GM19099 (cell line): ENCODE data around the gene COL4A2.

Experiments
- POLR2A ChIP-seq: IDR thresholded peaks from 3 replicates; pipeline ENCODE4 v1.6.1; 2011; ENCODE audit warnings: low read depth; ENCODE audit not compliant: insufficient read length; ENCODE audit errors: extremely low read depth

The COL4A2 gene

DNA sequence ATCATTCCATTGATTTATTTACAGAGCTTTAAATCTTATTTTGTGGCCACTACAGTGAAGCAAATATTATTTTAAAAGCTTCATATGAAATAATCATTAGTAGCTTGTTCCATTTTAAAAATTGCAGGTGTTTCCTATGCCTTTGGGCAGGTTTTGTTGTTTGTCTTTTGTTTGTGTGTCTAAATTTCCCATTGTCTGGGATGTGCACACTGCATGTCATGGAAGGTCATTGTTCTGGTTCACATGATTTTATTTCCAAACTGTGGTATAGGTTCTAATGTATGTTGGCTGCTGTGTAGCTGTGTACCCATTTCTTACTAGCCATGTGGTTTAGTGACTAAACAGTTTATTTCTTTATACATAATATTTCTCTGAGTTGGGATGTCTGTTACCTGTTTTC is 65.6 kb downstream of the COL4A2 start:
- TF ChIP-seq POLR2A = no peak

DNA sequence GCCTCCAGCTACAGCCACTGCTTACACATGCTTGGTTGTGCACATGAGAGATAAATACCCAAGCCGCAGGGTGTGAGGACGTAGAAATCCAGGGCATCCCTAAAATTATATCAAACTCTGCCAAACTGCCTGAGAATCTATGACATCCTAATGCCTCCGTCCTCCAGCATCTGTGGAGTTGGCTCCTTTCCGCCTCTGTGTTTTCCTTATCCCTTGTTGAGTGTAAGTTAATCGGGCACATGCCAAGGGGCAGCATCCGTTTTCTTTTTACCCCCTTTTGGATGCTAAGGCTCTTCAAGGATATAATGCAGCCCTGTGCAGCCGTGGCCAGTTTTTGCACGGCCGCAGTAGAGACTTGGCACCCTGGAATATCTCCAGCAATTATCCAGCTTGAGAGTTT is 66.5 kb downstream of the COL4A2 start:
- TF ChIP-seq POLR2A = no peak

DNA sequence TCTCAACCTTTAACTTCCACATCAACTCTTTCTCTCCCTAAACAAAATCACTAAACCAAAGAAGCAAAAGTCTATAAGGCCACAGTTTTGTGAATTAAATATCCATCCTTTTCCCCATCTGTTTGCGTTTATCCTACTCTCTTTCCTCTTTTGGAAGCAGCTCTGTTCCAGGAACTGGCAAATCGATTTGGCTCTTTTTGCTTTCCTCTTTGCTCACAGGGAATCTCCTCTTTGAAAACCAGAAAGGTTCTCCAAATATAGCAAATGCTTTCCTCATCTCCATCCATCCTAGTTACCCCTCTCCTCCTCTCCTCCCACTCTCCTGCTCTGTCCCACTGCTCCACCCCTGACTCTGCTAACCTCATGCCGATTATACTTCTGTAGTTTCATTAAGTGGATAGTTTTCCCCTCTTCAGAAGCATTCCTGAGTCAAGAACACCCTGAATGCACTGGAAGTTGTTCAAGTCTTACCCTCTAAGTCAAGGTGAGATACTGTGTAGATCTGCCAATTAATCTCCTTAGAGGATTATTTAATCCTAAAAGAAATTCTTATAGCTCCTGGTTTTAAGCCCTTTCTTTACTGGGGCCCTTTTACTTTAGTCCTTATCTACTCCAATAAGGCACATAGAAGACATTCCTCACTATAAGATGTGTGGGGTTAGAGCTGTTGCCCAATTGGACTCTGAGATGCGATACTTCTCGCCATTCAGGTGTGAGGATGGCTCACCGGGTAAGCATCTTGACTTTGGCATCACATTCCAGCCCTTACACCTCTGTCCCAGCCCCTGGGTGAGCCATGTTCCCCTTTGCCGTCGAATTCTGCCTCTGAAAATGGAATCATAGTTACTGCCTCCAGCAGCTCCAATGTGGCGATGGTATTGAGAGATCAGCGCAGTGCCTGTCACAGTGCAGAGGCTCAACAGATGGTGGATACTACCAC is 67.6 kb downstream of the COL4A2 start:
- TF ChIP-seq POLR2A = no peak

DNA sequence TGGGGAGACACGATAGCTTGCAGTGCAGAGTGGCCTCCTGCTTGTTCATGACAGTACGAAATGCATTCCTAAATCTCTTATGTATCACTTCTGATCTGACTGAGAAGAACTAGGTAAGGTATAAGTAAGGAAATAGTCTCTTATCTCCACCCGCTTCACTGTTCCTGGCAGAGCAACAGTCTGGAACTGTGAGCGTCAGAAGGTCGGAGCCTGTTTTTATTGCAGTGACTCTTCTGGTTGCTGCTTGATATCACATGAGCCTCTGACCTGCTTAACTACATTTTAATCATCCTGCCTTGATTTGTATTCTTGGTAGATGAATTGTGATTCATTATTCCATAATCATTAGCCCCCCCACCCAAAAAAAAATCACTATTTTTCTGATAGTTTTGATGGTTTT is 69.0 kb downstream of the COL4A2 start:
- no peak for TF ChIP-seq POLR2A

DNA sequence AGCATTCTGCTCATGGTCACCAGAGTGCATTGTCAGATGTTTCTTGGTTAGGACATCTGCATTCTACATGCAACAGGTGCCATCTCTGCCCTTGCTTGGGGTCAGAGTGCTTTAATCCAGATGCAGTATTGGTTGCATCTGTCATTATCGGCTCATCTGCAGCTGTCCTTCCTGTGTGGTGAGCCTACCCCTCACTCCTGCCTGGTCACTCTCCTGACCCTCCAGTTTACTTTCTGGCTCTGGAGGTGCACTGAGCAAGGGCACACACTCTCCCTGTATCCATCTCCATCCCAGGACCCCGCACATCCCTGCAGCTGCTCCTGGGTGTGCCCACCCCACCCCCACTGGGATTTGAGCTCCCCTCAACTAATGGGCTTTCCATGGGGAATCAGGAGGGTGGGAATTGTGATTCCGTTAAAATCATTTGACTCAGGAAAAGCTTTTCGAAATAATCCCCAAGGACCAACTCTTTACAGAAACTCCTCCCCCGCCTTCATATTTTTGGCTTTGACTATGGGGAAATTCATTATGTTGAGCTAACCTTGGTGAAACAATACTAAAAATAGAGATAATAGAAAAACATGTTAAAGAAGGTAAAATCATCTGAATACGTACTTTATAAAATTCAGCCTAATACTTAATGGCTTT is 70.2 kb downstream of the COL4A2 start:
- no peak for TF ChIP-seq POLR2A

DNA sequence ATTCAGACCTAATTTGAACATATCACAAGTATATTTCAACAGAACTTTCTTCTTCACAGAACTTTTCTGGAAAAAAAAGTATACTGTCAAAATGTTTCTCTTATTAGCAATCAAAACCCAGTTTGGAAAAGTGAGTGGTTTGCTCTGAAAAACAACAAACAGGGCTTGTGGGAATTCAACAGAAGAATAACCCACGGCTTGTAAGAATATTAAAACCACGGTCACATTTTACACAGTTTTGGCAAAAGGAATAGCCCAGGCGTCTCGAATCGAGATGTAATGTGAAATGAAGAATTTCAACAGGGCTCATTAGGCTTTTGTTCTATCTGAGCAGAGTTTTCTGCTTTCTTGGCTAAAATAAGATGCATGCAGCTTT is 70.7 kb downstream of the COL4A2 start:
- no peak for TF ChIP-seq POLR2A

DNA sequence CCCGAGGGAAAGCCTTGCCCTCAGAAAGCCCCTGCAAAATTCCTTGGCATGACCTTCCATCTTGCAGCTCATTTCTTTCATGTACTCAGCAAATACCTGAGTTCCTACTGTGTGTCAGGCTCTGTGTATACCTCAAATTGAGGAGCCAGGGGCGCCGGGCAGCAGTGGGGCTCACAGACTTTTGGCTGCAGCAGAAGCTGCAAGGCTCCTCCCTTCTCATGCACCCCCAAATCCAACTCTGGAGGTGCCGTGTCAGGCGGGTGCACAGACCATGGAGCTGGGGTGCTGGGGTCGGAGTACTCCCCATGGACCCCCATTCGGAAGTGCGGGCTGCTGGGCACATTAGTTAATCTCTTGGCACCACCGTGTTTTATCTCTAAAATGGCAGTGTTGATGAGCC is 72.3 kb downstream of the COL4A2 start:
- TF ChIP-seq POLR2A = no peak

DNA sequence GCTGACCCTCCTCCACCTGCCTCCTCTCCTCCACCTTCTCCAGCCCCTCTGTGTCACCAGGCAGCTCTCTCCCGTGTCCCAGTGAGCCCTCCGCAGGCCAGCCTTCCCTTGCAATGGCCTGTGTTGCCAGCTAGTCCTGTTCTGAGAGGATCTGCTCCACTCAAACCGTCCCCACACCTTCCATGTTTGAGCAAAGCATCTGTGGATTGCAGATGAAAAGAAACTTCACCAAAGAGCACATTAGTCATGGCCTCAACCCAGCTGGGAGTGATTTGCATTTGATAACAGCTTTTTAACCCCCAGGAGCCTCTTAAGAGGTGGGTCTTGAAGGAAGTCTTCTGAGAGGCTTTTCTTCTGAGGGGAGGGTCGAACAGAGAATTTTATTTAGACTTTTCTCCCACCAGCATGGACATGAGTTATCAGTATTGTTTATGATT is 72.8 kb downstream of the COL4A2 start:
- TF ChIP-seq POLR2A = no peak

DNA sequence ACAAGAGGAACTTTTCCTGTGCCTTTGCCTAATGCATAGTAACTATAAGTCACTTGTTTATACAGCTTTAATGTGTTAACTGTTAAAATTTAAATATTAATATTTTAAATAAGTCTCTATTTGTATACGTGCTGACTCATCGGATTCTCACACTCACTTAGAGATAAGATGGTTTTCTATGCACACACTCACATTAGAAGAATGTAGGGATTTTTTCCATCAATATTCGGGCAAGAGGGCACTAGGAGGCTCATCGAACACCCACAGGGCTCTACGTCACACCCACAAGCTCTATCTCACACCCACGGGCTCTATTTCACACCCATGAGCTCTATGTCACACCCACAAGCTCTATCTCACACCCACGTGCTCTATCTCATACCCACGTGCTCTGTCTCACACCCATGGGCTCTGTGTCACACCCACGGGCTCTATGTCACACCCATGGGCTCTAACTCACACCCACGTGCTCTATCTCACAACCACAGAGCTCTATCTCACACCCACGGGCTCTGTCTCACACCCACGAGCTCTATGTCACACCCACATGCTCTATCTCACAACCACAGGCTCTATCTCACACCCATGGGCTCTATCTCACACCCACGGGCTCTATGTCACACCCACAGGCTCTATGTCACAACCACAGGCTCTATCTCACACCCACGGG is 73.4 kb downstream of the COL4A2 start:
- TF ChIP-seq POLR2A = no peak

DNA sequence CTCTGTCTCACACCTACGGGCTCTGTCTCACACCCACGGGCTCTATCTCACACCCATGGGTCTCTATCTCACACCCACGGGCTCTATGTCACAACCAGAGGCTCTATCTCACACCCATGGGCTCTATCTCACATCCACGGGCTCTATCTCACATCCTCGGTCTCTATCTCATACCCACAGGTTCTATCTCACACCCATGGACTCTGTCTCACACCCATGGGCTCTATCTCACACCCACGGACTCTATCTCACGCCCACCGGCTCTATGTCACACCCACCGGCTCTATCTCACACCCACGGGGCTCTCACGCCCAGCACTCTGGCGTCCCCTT is 73.9 kb downstream of the COL4A2 start:
- TF ChIP-seq POLR2A = no peak

DNA sequence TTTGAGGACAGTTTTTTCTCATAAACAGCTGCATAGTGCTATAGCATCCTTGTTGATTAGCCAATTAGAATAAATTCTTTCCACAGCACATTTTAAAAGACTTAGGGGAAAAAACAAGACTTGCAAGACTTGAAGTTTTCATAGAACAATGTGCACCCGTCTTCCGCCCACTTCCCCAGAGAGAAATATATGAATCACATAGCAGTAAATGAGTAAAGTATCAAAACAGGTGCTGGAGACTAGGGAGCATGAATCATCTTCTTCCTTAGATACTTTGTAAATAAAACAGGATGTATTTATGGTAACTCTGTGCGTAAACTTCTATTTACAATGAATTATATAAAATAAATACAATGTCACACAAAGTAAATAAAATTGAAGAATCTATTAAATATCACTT is 75.1 kb downstream of the COL4A2 start:
- no peak for TF ChIP-seq POLR2A

DNA sequence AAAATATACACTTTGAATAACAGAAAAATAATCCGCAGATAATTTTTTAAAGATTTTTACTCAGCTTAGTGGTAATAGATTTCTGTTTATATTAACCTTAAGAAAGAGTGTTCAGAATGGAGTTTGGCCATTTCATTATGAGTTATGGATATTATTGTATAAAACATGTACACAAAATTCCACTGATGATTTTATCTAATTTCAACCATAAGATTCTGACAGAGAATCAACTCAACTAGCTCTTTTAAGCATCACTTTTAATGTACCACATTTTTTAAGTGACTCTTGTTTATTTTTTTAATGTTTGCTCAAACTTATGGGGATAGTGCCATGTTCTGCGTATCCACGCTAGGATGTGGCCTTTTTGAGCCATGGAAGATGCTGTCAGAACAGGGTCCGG is 75.7 kb downstream of the COL4A2 start:
- TF ChIP-seq POLR2A = no peak

DNA sequence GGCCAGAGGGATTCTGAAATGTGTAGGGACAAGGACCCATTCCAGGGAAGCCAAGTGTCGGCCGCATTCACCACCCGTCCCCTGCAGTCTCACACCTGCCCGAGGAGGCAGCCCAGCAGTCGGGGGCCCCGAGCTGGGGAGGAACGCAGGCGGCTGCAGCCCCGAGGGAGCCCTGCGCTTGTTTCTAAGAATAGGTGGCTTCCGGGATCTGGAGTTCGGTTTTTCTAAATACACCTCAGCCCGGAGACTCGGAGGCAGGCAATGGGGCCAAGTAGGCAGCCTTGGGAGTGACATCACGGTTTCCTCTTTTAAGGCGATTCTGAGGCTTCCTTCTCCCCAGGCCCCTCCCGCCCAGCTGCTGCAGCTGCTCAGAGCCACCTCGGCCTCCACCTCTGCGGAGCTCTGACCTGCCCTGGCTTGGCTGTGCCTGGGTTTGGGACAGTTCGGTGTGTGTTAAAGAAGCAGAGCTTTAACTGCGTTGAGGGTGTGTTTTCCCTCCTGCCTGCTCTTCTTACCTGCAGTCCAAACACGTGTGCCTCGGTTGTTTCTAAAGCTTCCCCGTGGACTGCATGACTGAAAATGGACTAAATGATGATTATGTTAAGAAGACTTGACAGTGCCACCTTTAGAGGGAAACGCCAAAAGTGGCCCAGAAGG is 80.5 kb downstream of the COL4A2 start:
- no peak for TF ChIP-seq POLR2A

DNA sequence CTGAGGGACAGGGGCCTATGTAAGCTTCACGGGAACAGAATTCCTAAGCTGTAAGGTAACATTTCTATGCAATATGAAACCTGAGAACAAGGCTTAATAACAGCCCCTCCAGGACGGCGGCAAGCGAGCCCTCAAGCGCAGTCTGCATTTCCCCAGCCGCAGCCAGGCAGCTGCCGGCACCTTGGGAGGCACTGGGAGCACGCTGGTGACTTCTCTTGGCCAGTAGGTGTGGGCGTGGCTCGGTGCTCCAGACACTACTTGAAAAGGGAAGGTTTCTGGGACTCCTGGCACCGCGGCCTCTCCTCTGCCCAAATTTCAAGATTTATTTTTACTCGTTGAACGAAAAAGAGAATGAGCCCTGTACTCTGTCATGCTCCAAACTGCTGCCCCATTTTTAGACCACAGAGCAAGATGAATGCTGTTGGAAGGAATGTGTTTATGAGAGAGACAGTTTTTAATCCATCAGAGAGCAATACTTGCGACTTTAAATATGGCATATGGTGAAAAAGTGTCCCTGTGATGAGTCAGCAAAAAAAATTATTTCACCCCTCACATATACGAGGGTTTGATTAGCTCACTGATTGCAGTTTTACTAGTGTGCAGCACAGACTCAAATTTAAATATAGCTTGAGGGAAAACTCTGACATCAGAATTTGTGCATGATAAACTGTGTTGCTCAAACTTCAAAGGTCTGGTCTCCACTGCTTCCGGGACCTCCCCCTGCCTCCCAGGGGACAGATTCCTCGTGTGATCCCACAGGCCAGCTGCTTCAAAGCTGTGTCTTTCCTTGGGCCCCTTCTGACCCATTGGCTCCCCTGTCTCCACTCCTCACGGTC is 81.2 kb downstream of the COL4A2 start:
- TF ChIP-seq POLR2A = no peak

DNA sequence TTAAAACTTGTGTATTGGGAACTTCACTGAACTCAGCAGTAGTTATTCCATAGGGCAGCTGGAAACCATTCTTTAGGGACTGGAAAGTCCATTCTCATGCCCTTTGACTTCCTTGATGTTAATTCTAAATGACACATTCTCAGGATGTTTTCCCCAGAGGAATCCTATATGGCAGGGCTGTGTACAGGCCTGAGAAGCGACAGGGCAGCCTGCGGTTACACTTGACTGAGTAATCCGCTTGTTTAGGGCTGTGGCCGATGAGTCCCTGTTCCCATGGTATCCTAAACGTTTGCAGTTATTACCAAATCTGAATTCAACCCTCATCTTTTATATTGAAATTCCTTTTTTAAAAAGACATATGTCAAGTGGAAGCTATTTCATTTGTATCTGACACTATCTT is 83.5 kb downstream of the COL4A2 start:
- TF ChIP-seq POLR2A = no peak

DNA sequence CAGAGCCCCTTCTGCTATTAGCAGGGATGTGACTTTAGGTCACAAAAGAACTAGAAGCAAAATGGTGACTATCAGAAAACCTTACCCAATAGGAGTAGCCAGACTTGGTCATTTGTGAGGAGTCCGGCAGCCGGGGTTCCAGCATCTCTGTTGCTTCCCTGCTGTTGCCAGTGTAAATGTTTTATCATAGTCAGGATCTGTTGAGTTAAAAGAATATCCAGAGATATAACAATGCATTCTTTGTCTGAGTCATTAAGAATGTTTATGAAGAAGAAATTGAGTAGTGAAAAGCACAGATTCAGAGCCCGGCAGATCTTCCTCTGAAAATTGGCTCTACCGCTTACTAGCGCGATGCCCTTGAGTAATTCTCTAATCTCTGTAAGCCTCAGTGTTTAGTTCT is 84.2 kb downstream of the COL4A2 start:
- TF ChIP-seq POLR2A = no peak
